Measurements from ENCODE around the gene ZNF273.

- no peak for TF ChIP-seq CTCF (conservative IDR thresholded peaks at IDR 0.05; ENCODE audit: low read length)
- no peak for TF ChIP-seq EZH2phosphoT487 (IDR thresholded peaks at IDR 0.05; ENCODE audit: borderline replicate concordance, low read depth, low read length)
Observed at GRCh38 chr7:64883113-64883905, 19.8 kb upstream of the ZNF273 start.

Data from OCI-LY7 (cell line).